Nephron (organoid): ENCODE measurements around the gene DEDD2.

ENCODE experiments used
- H3K27ac Mint-ChIP-seq, 3 experiments: 2 replicates each; pipeline ENCODE4 v1.8.0; 2020; ENCODE audit warnings: mixed read lengths in 3 of 3, mild to moderate bottlenecking in 2 of 3, moderate library complexity in 1 of 3
- H3K27me3 Mint-ChIP-seq: 2 replicates; pipeline ENCODE4 v1.8.0; 2021; ENCODE audit warnings: low read depth, mild to moderate bottlenecking, moderate library complexity, mixed read lengths
- H3K36me3 Mint-ChIP-seq: 2 replicates; pipeline ENCODE4 v1.8.0; 2020; ENCODE audit warnings: low read depth, mixed read lengths
- H3K4me1 Mint-ChIP-seq: 2 replicates; pipeline ENCODE4 v1.8.0; 2020; ENCODE audit warnings: mixed read lengths
- H3K4me3 Mint-ChIP-seq, 3 experiments: 2 replicates each; pipeline ENCODE4 v1.8.0; 2020; ENCODE audit warnings: mild to moderate bottlenecking in 3 of 3, mixed read lengths in 3 of 3, moderate library complexity in 2 of 3
- H3K9me3 Mint-ChIP-seq: 2 replicates; pipeline ENCODE4 v1.8.0; 2020; ENCODE audit warnings: mixed read lengths
- CTCF ChIP-seq, 3 experiments: fragments of 200-600 bp; sonication (generic); IDR thresholded peaks; one replicate each; pipeline ENCODE4 v1.5.0; 2021; ENCODE audit warnings: antibody characterized with exemption in 3 of 3; ENCODE audit not compliant: unreplicated experiment in 3 of 3

DEDD2 gene

GRCh38 chr19:42174958-42175734 is 42.3 kb downstream of the DEDD2 start:
- no peak for TF ChIP-seq CTCF (IDR thresholded peaks at IDR 0.05; ENCODE audit: unreplicated experiment in 3 of 3)

GRCh38 chr19:42174188-42174587 is 43.3 kb downstream of the DEDD2 start:
- H3K4me1 Mint-ChIP-seq, result peaks cover 18% of the 10 kb centered on the region
- H3K27me3 Mint-ChIP-seq, result peaks cover 37% of the 10 kb centered on the region
- no peaks in the 10 kb centered on the region for H3K9me3 Mint-ChIP-seq
- no peaks in the 10 kb centered on the region for H3K36me3 Mint-ChIP-seq
- no peak overlapping the region for H3K27ac Mint-ChIP-seq
- peak overlapping the region in 1 of 3 experiments; percentile 27 for H3K4me3 Mint-ChIP-seq
- TF ChIP-seq CTCF (IDR thresholded peaks at IDR 0.05; ENCODE audit: unreplicated experiment in 3 of 3), result no peak

More at GRCh38 chr19:42174958-42175734, 42.3 kb downstream of the DEDD2 start:
- Mint-ChIP-seq H3K4me3 (peak overlapping the region; percentile 38 to 91 (median 41)), H3K4me1 (peaks cover 18% of the 10 kb centered on the region), H3K27me3 (peaks cover 37% of the 10 kb centered on the region), H3K27ac (no peak overlapping the region), H3K36me3 (no peaks in the 10 kb centered on the region), H3K9me3 (no peaks in the 10 kb centered on the region)

GRCh38 chr19:42173695-42174094 is 43.8 kb downstream of the DEDD2 start:
- Mint-ChIP-seq H3K27me3 (peaks cover 41% of the 10 kb centered on the region), H3K9me3 (no peaks in the 10 kb centered on the region), H3K27ac (no peak overlapping the region), H3K36me3 (no peaks in the 10 kb centered on the region), H3K4me1 (peaks cover 18% of the 10 kb centered on the region), H3K4me3 (peak overlapping the region in 1 of 3 experiments; percentile 24)
- TF ChIP-seq CTCF (IDR thresholded peaks at IDR 0.05; ENCODE audit: unreplicated experiment in 3 of 3), result no peak

GRCh38 chr19:42172261-42172660 is 45.2 kb downstream of the DEDD2 start:
- H3K27me3 Mint-ChIP-seq, result peaks cover 46% of the 10 kb centered on the region
- H3K36me3 Mint-ChIP-seq, result no peaks in the 10 kb centered on the region
- no peaks in the 10 kb centered on the region for H3K9me3 Mint-ChIP-seq
- no peak overlapping the region for H3K4me3 Mint-ChIP-seq
- H3K27ac Mint-ChIP-seq, result peak overlapping the region in 1 of 3 experiments; percentile 2
- no peak for TF ChIP-seq CTCF (IDR thresholded peaks at IDR 0.05; ENCODE audit: unreplicated experiment in 3 of 3)
- H3K4me1 Mint-ChIP-seq, result peaks cover 18% of the 10 kb centered on the region

- peaks cover 12% of the 10 kb centered on the region for H3K4me1 Mint-ChIP-seq
- H3K27ac Mint-ChIP-seq, result peak overlapping the region in 1 of 3 experiments; percentile 23
- TF ChIP-seq CTCF (IDR thresholded peaks at IDR 0.05; ENCODE audit: unreplicated experiment in 3 of 3), result no peak
- H3K36me3 Mint-ChIP-seq, result no peaks in the 10 kb centered on the region
- H3K4me3 Mint-ChIP-seq, result no peak overlapping the region
- peaks cover 45% of the 10 kb centered on the region for H3K27me3 Mint-ChIP-seq
- H3K9me3 Mint-ChIP-seq, result no peaks in the 10 kb centered on the region
These were observed 46.8 kb downstream of the DEDD2 start for GRCh38 chr19:42170715-42171114.
